ENCODE data around the gene IFI27L1.
A peak's percentile ranks its signal among the peaks of the same experiment; 100 is the strongest.

IFI27L1 gene

DNA sequence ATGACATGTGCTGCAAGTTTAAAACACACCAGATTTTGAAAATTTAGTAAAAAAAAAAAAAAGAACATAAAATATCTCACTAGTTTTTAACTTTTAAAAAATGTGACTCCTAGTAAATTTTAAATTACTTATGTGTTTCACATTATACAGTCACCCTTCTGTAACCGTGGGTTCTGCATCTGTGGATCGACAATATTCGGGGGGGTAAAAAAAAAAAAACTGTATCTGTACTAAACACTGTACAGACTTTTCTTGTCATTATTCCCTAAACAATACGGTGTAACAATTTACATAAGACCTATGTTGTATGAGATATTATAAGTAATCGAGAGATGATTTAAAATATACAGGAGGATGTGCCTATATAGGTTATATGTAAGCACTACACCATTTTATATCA, 3.3 kb upstream of the IFI27L1 start:
- H3K4me3 ChIP-seq (ENCODE audit: low read depth, low read length) = no peak overlapping the region
- DNase-seq (ENCODE audit: low read depth) = no peak
- in situ Hi-C loops (cut with HindIII; ENCODE audit: low sequenced_read_pairs) = no loop called here
- TF ChIP-seq CTCF (IDR thresholded peaks at IDR 0.05; ENCODE audit: low read depth, low read length, missing control alignments) = no peak

GRCh38 chr14:94079891-94080620, 1.1 kb upstream of the IFI27L1 start:
- DNase-seq (ENCODE audit: low read depth) = no peak
- in situ Hi-C loops (cut with HindIII; ENCODE audit: low sequenced_read_pairs) = no loop called here
- peak overlapping the region; percentile 93 for H3K4me3 ChIP-seq (ENCODE audit: low read depth, low read length)
- TF ChIP-seq CTCF (IDR thresholded peaks at IDR 0.05; ENCODE audit: low read depth, low read length, missing control alignments) = no peak

DNA sequence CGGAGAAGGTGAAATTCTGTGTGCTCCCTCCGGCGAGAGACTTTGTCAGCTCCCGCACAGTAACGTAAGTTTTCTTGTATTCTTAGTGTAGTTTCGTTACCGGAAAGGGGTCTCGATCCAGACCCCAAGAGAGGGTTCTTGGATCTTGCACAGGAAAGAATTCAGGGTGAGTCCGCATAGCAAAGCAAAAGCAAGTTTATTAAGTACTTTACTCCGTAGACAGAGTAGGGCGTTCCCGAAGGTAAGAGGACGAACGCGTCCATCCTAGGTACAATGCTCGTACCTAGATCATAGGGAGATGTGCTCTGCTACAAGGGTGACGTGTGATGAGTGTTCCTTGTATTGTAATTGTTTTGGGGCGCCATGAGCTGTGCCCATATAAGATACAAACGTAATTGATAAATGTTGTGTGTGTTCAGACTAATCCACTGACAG, 293 bp downstream of the IFI27L1 start:
- H3K4me3 ChIP-seq (ENCODE audit: low read depth, low read length) = peak overlapping the region; percentile 93
- in situ Hi-C loops (cut with HindIII; ENCODE audit: low sequenced_read_pairs) = no loop called here
- no peak for DNase-seq (ENCODE audit: low read depth)
- no peak for TF ChIP-seq CTCF (IDR thresholded peaks at IDR 0.05; ENCODE audit: low read depth, low read length, missing control alignments)

DNA sequence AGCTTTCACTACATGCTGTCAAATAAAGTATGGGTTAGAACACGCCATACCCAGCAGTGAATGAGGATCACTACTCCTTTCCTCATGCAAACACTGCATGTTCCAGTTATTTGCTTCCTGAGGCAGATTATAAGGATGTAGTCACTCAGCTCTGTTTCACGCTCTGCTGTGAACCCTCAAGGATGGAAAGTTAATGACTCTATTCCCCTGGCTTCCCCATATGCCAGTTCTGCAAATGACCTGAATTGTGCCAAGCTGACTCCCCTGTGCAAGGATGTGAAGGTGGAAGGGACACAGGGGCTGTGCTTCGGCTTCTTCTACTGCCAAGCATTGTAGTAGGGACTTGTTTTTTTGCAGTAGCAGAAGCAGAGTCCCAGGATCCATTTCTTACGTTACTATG, 6.8 kb downstream of the IFI27L1 start:
- in situ Hi-C loops (cut with HindIII; ENCODE audit: low sequenced_read_pairs) = no loop called here
- H3K4me3 ChIP-seq (ENCODE audit: low read depth, low read length) = no peak overlapping the region
- DNase-seq (ENCODE audit: low read depth) = no peak
- TF ChIP-seq CTCF (IDR thresholded peaks at IDR 0.05; ENCODE audit: low read depth, low read length, missing control alignments) = no peak

GRCh38 chr14:94088516-94088915, 7.4 kb downstream of the IFI27L1 start:
- no peak for TF ChIP-seq CTCF (IDR thresholded peaks at IDR 0.05; ENCODE audit: low read depth, low read length, missing control alignments)
- in situ Hi-C loops (cut with HindIII; ENCODE audit: low sequenced_read_pairs) = no loop called here
- DNase-seq (ENCODE audit: low read depth) = no peak
- no peak overlapping the region for H3K4me3 ChIP-seq (ENCODE audit: low read depth, low read length)

GRCh38 chr14:94089479-94089878, 8.4 kb downstream of the IFI27L1 start:
- TF ChIP-seq CTCF (IDR thresholded peaks at IDR 0.05; ENCODE audit: low read depth, low read length, missing control alignments) = no peak
- in situ Hi-C loops (cut with HindIII; ENCODE audit: low sequenced_read_pairs) = no loop called here
- no peak overlapping the region for H3K4me3 ChIP-seq (ENCODE audit: low read depth, low read length)

More at GRCh38 chr14:94089479-94089878, 8.4 kb downstream of the IFI27L1 start:
- no peak for DNase-seq (ENCODE audit: low read depth)

Measured in astrocyte of the cerebellum (primary cell).